HepG2 (cell line): ENCODE measurements around the gene TLE1. TPM values are rescaled to one million over a fixed set of nuclear protein-coding genes. Genes with fewer than 3 reads are reported as not detected.

Experiments
- AFF4 ChIP-seq: sonication (generic); formaldehyde crosslinking; IDR thresholded peaks from 2 replicates; pipeline ENCODE4 v1.4.0; 2020; ENCODE audit warnings: missing genetic modification reagents
- AHR ChIP-seq: IDR thresholded peaks from 2 replicates; pipeline ENCODE4 v1.6.1; 2018; ENCODE audit warnings: missing genetic modification reagents, missing compliant biosample characterization
- CENPX ChIP-seq: sonication (generic); formaldehyde crosslinking; IDR thresholded peaks from 2 replicates; pipeline ENCODE4 v1.9.0; 2021; ENCODE audit warnings: mild to moderate bottlenecking, missing genetic modification reagents, moderate library complexity
- DMAP1 ChIP-seq: IDR thresholded peaks from 2 replicates; pipeline ENCODE4 v1.6.1; 2016
- FOXJ3 ChIP-seq: sonication (generic); formaldehyde crosslinking; IDR thresholded peaks from 2 replicates; pipeline ENCODE4 v1.4.0; 2020; ENCODE audit warnings: missing genetic modification reagents, mild to moderate bottlenecking, borderline replicate concordance
- HOXD1 ChIP-seq: sonication (generic); formaldehyde crosslinking; IDR thresholded peaks from 2 replicates; pipeline ENCODE4 v1.5.0; 2020; ENCODE audit warnings: missing genetic modification reagents
- KDM1A ChIP-seq: IDR thresholded peaks from 2 replicates; pipeline ENCODE4 v1.6.1; 2016; ENCODE audit warnings: missing compliant biosample characterization
- MIXL1 ChIP-seq: IDR thresholded peaks from 2 replicates; pipeline ENCODE4 v1.6.1; 2016
- NFKBIZ ChIP-seq: IDR thresholded peaks from 2 replicates; pipeline ENCODE4 v1.6.1; 2018; ENCODE audit warnings: missing genetic modification reagents, missing compliant biosample characterization
- NPAS2 ChIP-seq: sonication (generic); formaldehyde crosslinking; IDR thresholded peaks from 2 replicates; pipeline ENCODE4 v1.8.0; 2022; ENCODE audit warnings: mild to moderate bottlenecking, missing genetic modification reagents, borderline replicate concordance
- PAXIP1 ChIP-seq: sonication (generic); formaldehyde crosslinking; conservative IDR thresholded peaks from 2 replicates; pipeline ENCODE4 v1.4.0; 2020; ENCODE audit warnings: mild to moderate bottlenecking, missing genetic modification reagents, moderate library complexity
- THYN1 ChIP-seq: sonication (generic); formaldehyde crosslinking; IDR thresholded peaks from 2 replicates; pipeline ENCODE4 v1.8.1; 2023; ENCODE audit warnings: low read depth, mild to moderate bottlenecking, moderate library complexity, missing genetic modification reagents, borderline replicate concordance
- ZMAT3 ChIP-seq: sonication (generic); formaldehyde crosslinking; conservative IDR thresholded peaks from 2 replicates; pipeline ENCODE4 v1.7.0; 2021; ENCODE audit warnings: missing genetic modification reagents
- ZNF431 ChIP-seq: sonication (generic); formaldehyde crosslinking; IDR thresholded peaks from 2 replicates; pipeline ENCODE4 v1.9.0; 2022; ENCODE audit warnings: missing genetic modification reagents, low read depth, mild to moderate bottlenecking, borderline replicate concordance
- ZNF747 ChIP-seq: sonication (generic); formaldehyde crosslinking; IDR thresholded peaks from 2 replicates; pipeline ENCODE4 v1.8.1; 2023; ENCODE audit warnings: missing genetic modification reagents, mild to moderate bottlenecking, borderline replicate concordance
- polyA plus RNA-seq, 8 experiments: library from polyadenylated mRNA; depleted of rRNA in 3 of 8; stranded (reverse) in 7 of 8; unstranded in 1 of 8; fragments of >200 nt; fragmentation: Illumina TruSeq in 4 of 8; extraction: Trizol in 4 of 8; gene quantifications; 2 replicates each; pipeline versions ENCODE4 v1.2.1 to v1.2.3, GENCODE V29; 2011 to 2016; ENCODE audit warnings: low read depth in 4 of 8, missing spikeins in 1 of 8, mixed read lengths in 1 of 8; ENCODE audit not compliant: insufficient read depth in 1 of 8
- total RNA-seq, 5 experiments: library from RNA; depleted of rRNA; stranded (reverse); fragments of >200 nt; fragmentation: Illumina TruSeq; extraction: Trizol; gene quantifications; 2 replicates each; pipeline ENCODE4 v1.2.3, GENCODE V29; 2016; ENCODE audit warnings: low read depth in 1 of 5
- TF ChIP-seq, protein P1 (sequence below): sonication (generic); formaldehyde crosslinking; conservative IDR thresholded peaks from 2 replicates; pipeline ENCODE4 v1.8.0; 2022; ENCODE audit warnings: low read depth, missing genetic modification reagents
- TF ChIP-seq, protein P2 (sequence below): sonication (generic); formaldehyde crosslinking; IDR thresholded peaks from 2 replicates; pipeline ENCODE4 v1.5.0; 2020; ENCODE audit warnings: mild to moderate bottlenecking, missing genetic modification reagents

TLE1 gene
- total and polyA plus RNA-seq, 2 of the 13 experiments (the other 11 are each of a cell fraction or from before 2014, with no cell fraction given) = 35.9 to 109 TPM

DNA sequence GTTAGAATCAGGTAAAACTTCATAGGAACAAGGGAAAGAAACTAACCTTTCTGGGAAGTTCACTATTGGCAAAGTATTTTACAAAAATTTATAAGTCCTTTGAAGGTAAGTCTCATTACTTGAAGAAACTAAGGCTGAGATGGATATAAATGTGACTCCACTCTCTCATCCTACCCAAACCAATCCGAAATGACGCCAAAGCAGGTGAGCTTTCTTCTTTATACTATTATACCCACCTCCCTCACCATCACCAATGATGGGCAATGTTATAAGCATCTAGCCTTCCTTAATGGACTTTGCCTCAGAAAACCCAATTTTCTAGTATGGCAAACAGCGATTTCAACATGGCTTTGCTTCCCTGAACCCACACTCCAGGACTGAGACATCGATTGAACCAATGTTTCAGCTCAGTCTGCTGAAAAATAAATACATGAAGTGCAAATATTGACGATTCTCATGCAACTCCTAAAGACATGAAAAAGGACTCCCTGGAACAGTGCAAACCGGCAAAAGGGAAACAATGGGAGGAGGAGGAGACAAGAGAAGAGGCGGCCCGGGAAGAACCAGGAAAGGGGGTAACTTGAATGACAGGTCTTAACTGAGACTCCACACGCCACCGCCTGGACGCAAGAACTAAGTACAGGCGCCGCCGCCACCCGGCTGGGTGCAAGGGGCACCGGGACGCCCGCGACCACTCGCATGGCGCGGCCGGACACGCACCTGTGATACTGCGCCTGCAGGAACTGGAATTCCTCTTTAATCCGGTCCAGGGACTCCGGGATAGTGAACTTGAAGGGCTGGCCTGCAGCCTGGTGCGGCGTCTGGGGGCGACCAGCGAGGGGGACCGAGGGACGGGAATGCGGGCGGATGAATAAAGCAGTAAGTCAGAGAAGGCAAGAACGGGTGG is 2.5 kb downstream of the TLE1 start (continued):
- peak; percentile 44; the same call in 1 of the 2 replicates for TF ChIP-seq AFF4 (CRISPR knock-in tag)
- TF ChIP-seq, protein P1, sequence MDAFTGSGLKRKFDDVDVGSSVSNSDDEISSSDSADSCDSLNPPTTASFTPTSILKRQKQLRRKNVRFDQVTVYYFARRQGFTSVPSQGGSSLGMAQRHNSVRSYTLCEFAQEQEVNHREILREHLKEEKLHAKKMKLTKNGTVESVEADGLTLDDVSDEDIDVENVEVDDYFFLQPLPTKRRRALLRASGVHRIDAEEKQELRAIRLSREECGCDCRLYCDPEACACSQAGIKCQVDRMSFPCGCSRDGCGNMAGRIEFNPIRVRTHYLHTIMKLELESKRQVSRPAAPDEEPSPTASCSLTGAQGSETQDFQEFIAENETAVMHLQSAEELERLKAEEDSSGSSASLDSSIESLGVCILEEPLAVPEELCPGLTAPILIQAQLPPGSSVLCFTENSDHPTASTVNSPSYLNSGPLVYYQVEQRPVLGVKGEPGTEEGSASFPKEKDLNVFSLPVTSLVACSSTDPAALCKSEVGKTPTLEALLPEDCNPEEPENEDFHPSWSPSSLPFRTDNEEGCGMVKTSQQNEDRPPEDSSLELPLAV (CRISPR knock-in tag) = no peak
- peak; percentile 47; the same call in 1 of the 2 replicates for TF ChIP-seq KDM1A
- TF ChIP-seq HOXD1 (CRISPR knock-in tag) = peak; percentile 96
- TF ChIP-seq PAXIP1 (CRISPR knock-in tag) = peak; percentile 97
- no peak for TF ChIP-seq NPAS2 (CRISPR knock-in tag)
- TF ChIP-seq, protein P2, sequence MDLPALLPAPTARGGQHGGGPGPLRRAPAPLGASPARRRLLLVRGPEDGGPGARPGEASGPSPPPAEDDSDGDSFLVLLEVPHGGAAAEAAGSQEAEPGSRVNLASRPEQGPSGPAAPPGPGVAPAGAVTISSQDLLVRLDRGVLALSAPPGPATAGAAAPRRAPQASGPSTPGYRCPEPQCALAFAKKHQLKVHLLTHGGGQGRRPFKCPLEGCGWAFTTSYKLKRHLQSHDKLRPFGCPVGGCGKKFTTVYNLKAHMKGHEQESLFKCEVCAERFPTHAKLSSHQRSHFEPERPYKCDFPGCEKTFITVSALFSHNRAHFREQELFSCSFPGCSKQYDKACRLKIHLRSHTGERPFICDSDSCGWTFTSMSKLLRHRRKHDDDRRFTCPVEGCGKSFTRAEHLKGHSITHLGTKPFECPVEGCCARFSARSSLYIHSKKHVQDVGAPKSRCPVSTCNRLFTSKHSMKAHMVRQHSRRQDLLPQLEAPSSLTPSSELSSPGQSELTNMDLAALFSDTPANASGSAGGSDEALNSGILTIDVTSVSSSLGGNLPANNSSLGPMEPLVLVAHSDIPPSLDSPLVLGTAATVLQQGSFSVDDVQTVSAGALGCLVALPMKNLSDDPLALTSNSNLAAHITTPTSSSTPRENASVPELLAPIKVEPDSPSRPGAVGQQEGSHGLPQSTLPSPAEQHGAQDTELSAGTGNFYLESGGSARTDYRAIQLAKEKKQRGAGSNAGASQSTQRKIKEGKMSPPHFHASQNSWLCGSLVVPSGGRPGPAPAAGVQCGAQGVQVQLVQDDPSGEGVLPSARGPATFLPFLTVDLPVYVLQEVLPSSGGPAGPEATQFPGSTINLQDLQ = no peak
- TF ChIP-seq ZNF431 (CRISPR knock-in tag) = no peak
- TF ChIP-seq NFKBIZ (CRISPR knock-in tag) = peak; percentile 93
- peak; percentile 86; the same call in 1 of the 2 replicates for TF ChIP-seq ZNF747 (CRISPR knock-in tag)
- no peak for TF ChIP-seq ZMAT3
- no peak for TF ChIP-seq THYN1 (CRISPR knock-in tag)
- TF ChIP-seq CENPX (CRISPR knock-in tag) = no peak
- TF ChIP-seq AHR (CRISPR knock-in tag) = no peak
- peak; percentile 57 for TF ChIP-seq DMAP1 (CRISPR knock-in tag)
- peak; percentile 94 for TF ChIP-seq MIXL1
- TF ChIP-seq FOXJ3 = peak; percentile 95
